Measurements from ENCODE around the gene SLC26A3. TPM values are rescaled to one million over a fixed set of nuclear protein-coding genes. Genes with fewer than 3 reads are reported as not detected.
A peak's percentile ranks its signal among the peaks of the same experiment; 100 is the strongest.

The SLC26A3 gene
- total RNA-seq, 1 donor from 2014 or later = not detected

GRCh38 chr7:107799647-107800264 is 3.3 kb downstream of the SLC26A3 start:
- H3K4me3 Mint-ChIP-seq = no peak overlapping the region
- no peak for DNase-seq
- intact Hi-C loops (cut with micrococcal nuclease) = no loop called here
- H3K9me3 Mint-ChIP-seq = no peaks in the 10 kb centered on the region
- no peaks in the 10 kb centered on the region for H3K36me3 Mint-ChIP-seq (ENCODE audit: low read depth)
- no peaks in the 10 kb centered on the region for H3K4me1 Mint-ChIP-seq
- no peak overlapping the region for H3K27ac Mint-ChIP-seq
- peaks cover 13% of the 10 kb centered on the region for H3K27me3 Mint-ChIP-seq

- Mint-ChIP-seq H3K36me3 (ENCODE audit: low read depth) (no peaks in the 10 kb centered on the region), H3K4me1 (no peaks in the 10 kb centered on the region), H3K4me3 (no peak overlapping the region), H3K9me3 (no peaks in the 10 kb centered on the region), H3K27ac (no peak overlapping the region), H3K27me3 (peaks cover 23% of the 10 kb centered on the region)
- intact Hi-C loops (cut with micrococcal nuclease) = no loop called here
- no peak for DNase-seq
Observed at GRCh38 chr7:107792364-107792763, 10.7 kb downstream of the SLC26A3 start.

GRCh38 chr7:107789647-107790046 is 13.4 kb downstream of the SLC26A3 start:
- DNase-seq = no peak
- Mint-ChIP-seq H3K36me3 (ENCODE audit: low read depth) (no peaks in the 10 kb centered on the region), H3K4me3 (no peak overlapping the region), H3K4me1 (peaks cover 11% of the 10 kb centered on the region), H3K9me3 (no peaks in the 10 kb centered on the region), H3K27ac (no peak overlapping the region), H3K27me3 (peaks cover 19% of the 10 kb centered on the region)
- intact Hi-C loops (cut with micrococcal nuclease) = no loop called here

GRCh38 chr7:107788662-107789061 is 14.4 kb downstream of the SLC26A3 start:
- Mint-ChIP-seq H3K36me3 (ENCODE audit: low read depth) (no peaks in the 10 kb centered on the region), H3K27me3 (peaks cover 11% of the 10 kb centered on the region), H3K4me1 (peaks cover 11% of the 10 kb centered on the region), H3K9me3 (no peaks in the 10 kb centered on the region), H3K27ac (no peak overlapping the region), H3K4me3 (no peak overlapping the region)
- intact Hi-C loops (cut with micrococcal nuclease) = no loop called here
- DNase-seq = no peak

GRCh38 chr7:107788216-107788615 is 14.8 kb downstream of the SLC26A3 start:
- intact Hi-C loops (cut with micrococcal nuclease) = no loop called here
- no peaks in the 10 kb centered on the region for H3K36me3 Mint-ChIP-seq (ENCODE audit: low read depth)

GRCh38 chr7:107785926-107786325 is 17.1 kb downstream of the SLC26A3 start:
- DNase-seq = no peak
- H3K4me3 Mint-ChIP-seq = no peak overlapping the region
- H3K27me3 Mint-ChIP-seq = peaks cover 7% of the 10 kb centered on the region
- intact Hi-C loops (cut with micrococcal nuclease) = loop anchor here (2.0 kb wide), 1 partner anchor 29 kb away; no protein-coding TSS in a partner anchor
- no peaks in the 10 kb centered on the region for H3K36me3 Mint-ChIP-seq (ENCODE audit: low read depth)
- H3K4me1 Mint-ChIP-seq = peaks cover 11% of the 10 kb centered on the region
- no peaks in the 10 kb centered on the region for H3K9me3 Mint-ChIP-seq
- no peak overlapping the region for H3K27ac Mint-ChIP-seq

More at GRCh38 chr7:107788216-107788615, 14.8 kb downstream of the SLC26A3 start:
- DNase-seq = no peak
- Mint-ChIP-seq H3K4me3 (no peak overlapping the region), H3K9me3 (no peaks in the 10 kb centered on the region), H3K27ac (no peak overlapping the region), H3K27me3 (peaks cover 9% of the 10 kb centered on the region), H3K4me1 (peaks cover 11% of the 10 kb centered on the region)

- Mint-ChIP-seq H3K36me3 (ENCODE audit: low read depth) (no peaks in the 10 kb centered on the region), H3K27ac (peak overlapping the region; percentile 8), H3K4me3 (peak overlapping the region; percentile 28), H3K4me1 (peaks cover 11% of the 10 kb centered on the region), H3K27me3 (peaks cover 5% of the 10 kb centered on the region), H3K9me3 (no peaks in the 10 kb centered on the region)
- intact Hi-C loops (cut with micrococcal nuclease) = loop anchor here (2.0 kb wide), 1 partner anchor 30 kb away; no protein-coding TSS in a partner anchor
- no peak for DNase-seq
Observed at GRCh38 chr7:107785170-107785569, 17.9 kb downstream of the SLC26A3 start.

- peaks cover 11% of the 10 kb centered on the region for H3K4me1 Mint-ChIP-seq
- no peaks in the 10 kb centered on the region for H3K9me3 Mint-ChIP-seq
- intact Hi-C loops (cut with micrococcal nuclease) = loop anchor here (2.0 kb wide), 1 partner anchor 31 kb away; no protein-coding TSS in a partner anchor
- H3K27ac Mint-ChIP-seq = no peak overlapping the region
- H3K4me3 Mint-ChIP-seq = no peak overlapping the region
- H3K27me3 Mint-ChIP-seq = peaks cover 3% of the 10 kb centered on the region
- H3K36me3 Mint-ChIP-seq (ENCODE audit: low read depth) = no peaks in the 10 kb centered on the region
- no peak for DNase-seq
Observed at GRCh38 chr7:107783648-107784047, 19.4 kb downstream of the SLC26A3 start.

GRCh38 chr7:107782374-107782773 is 20.6 kb downstream of the SLC26A3 start:
- Mint-ChIP-seq H3K4me3 (no peak overlapping the region), H3K36me3 (ENCODE audit: low read depth) (no peaks in the 10 kb centered on the region)
- intact Hi-C loops (cut with micrococcal nuclease) = no loop called here

GRCh38 chr7:107779647-107780099 is 23.4 kb downstream of the SLC26A3 start:
- Mint-ChIP-seq H3K27me3 (peaks cover 2% of the 10 kb centered on the region), H3K27ac (no peak overlapping the region), H3K36me3 (ENCODE audit: low read depth) (no peaks in the 10 kb centered on the region), H3K9me3 (no peaks in the 10 kb centered on the region), H3K4me3 (no peak overlapping the region), H3K4me1 (no peaks in the 10 kb centered on the region)
- DNase-seq = no peak
- intact Hi-C loops (cut with micrococcal nuclease) = loop anchor here (5.0 kb wide), 1 partner anchor 78 kb away; no protein-coding TSS in a partner anchor

More at GRCh38 chr7:107782374-107782773, 20.6 kb downstream of the SLC26A3 start:
- Mint-ChIP-seq H3K27ac (no peak overlapping the region), H3K9me3 (no peaks in the 10 kb centered on the region), H3K27me3 (peaks cover 3% of the 10 kb centered on the region), H3K4me1 (peaks cover 11% of the 10 kb centered on the region)
- DNase-seq = no peak

GRCh38 chr7:107778283-107778682 is 24.7 kb downstream of the SLC26A3 start:
- Mint-ChIP-seq H3K27ac (no peak overlapping the region), H3K9me3 (no peaks in the 10 kb centered on the region), H3K4me1 (no peaks in the 10 kb centered on the region), H3K27me3 (peaks cover 2% of the 10 kb centered on the region), H3K36me3 (ENCODE audit: low read depth) (no peaks in the 10 kb centered on the region), H3K4me3 (no peak overlapping the region)
- DNase-seq = no peak
- intact Hi-C loops (cut with micrococcal nuclease) = loop anchor here (5.0 kb wide), 1 partner anchor 79 kb away; no protein-coding TSS in a partner anchor

GRCh38 chr7:107777702-107778101 is 25.3 kb downstream of the SLC26A3 start:
- Mint-ChIP-seq H3K9me3 (no peaks in the 10 kb centered on the region), H3K27me3 (no peaks in the 10 kb centered on the region), H3K4me1 (no peaks in the 10 kb centered on the region), H3K36me3 (ENCODE audit: low read depth) (no peaks in the 10 kb centered on the region), H3K4me3 (no peak overlapping the region), H3K27ac (no peak overlapping the region)
- DNase-seq = no peak
- intact Hi-C loops (cut with micrococcal nuclease) = loop anchor here (5.0 kb wide), 1 partner anchor 80 kb away; no protein-coding TSS in a partner anchor

GRCh38 chr7:107773027-107773426 is 30.0 kb downstream of the SLC26A3 start:
- intact Hi-C loops (cut with micrococcal nuclease) = no loop called here
- no peak overlapping the region for H3K27ac Mint-ChIP-seq
- H3K27me3 Mint-ChIP-seq = no peaks in the 10 kb centered on the region
- H3K4me3 Mint-ChIP-seq = no peak overlapping the region
- peaks cover 6% of the 10 kb centered on the region for H3K4me1 Mint-ChIP-seq
- DNase-seq = no peak
- no peaks in the 10 kb centered on the region for H3K9me3 Mint-ChIP-seq
- no peaks in the 10 kb centered on the region for H3K36me3 Mint-ChIP-seq (ENCODE audit: low read depth)

- Mint-ChIP-seq H3K4me1 (peaks cover 23% of the 10 kb centered on the region), H3K27ac (no peak overlapping the region)
- intact Hi-C loops (cut with micrococcal nuclease) = no loop called here
Observed at GRCh38 chr7:107768263-107768662, 34.8 kb downstream of the SLC26A3 start.

More at GRCh38 chr7:107768263-107768662, 34.8 kb downstream of the SLC26A3 start:
- Mint-ChIP-seq H3K4me3 (no peak overlapping the region), H3K27me3 (no peaks in the 10 kb centered on the region), H3K36me3 (ENCODE audit: low read depth) (peaks cover 3% of the 10 kb centered on the region), H3K9me3 (no peaks in the 10 kb centered on the region)
- no peak for DNase-seq
